Coronary artery (tissue), 2 donors: ENCODE measurements around the gene NHEJ1.

ENCODE experiments used
- DNase-seq: peaks from one replicate; pipeline ENCODE4 v3.0.0-alpha.2; 2017; ENCODE audit warnings: low spot score
- H3K27ac ChIP-seq, 2 donors: fragments of 200-600 bp; sonication (generic); one replicate each; pipeline ENCODE4 v1.5.1; 2016 to 2019
- H3K4me3 ChIP-seq: fragments of 200-600 bp; sonication (generic); 2 replicates; pipeline ENCODE4 v1.5.1; 2016; ENCODE audit warnings: mild to moderate bottlenecking, moderate library complexity
- TF ChIP-seq, protein P1 (sequence below): fragments of 200-600 bp; sonication (generic); IDR thresholded peaks from one replicate; pipeline ENCODE4 v1.5.1; 2019; ENCODE audit warnings: antibody characterized with exemption

The NHEJ1 gene

GRCh38 chr2:219058541-219059374 is 101.9 kb downstream of the NHEJ1 start:
- TF ChIP-seq, protein P1, sequence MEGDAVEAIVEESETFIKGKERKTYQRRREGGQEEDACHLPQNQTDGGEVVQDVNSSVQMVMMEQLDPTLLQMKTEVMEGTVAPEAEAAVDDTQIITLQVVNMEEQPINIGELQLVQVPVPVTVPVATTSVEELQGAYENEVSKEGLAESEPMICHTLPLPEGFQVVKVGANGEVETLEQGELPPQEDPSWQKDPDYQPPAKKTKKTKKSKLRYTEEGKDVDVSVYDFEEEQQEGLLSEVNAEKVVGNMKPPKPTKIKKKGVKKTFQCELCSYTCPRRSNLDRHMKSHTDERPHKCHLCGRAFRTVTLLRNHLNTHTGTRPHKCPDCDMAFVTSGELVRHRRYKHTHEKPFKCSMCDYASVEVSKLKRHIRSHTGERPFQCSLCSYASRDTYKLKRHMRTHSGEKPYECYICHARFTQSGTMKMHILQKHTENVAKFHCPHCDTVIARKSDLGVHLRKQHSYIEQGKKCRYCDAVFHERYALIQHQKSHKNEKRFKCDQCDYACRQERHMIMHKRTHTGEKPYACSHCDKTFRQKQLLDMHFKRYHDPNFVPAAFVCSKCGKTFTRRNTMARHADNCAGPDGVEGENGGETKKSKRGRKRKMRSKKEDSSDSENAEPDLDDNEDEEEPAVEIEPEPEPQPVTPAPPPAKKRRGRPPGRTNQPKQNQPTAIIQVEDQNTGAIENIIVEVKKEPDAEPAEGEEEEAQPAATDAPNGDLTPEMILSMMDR: no peak
- no peak for DNase-seq
- peak overlapping the region; percentile 64 for H3K4me3 ChIP-seq
- peak overlapping the region in 1 of 2 donors; percentile 23 for H3K27ac ChIP-seq

DNA sequence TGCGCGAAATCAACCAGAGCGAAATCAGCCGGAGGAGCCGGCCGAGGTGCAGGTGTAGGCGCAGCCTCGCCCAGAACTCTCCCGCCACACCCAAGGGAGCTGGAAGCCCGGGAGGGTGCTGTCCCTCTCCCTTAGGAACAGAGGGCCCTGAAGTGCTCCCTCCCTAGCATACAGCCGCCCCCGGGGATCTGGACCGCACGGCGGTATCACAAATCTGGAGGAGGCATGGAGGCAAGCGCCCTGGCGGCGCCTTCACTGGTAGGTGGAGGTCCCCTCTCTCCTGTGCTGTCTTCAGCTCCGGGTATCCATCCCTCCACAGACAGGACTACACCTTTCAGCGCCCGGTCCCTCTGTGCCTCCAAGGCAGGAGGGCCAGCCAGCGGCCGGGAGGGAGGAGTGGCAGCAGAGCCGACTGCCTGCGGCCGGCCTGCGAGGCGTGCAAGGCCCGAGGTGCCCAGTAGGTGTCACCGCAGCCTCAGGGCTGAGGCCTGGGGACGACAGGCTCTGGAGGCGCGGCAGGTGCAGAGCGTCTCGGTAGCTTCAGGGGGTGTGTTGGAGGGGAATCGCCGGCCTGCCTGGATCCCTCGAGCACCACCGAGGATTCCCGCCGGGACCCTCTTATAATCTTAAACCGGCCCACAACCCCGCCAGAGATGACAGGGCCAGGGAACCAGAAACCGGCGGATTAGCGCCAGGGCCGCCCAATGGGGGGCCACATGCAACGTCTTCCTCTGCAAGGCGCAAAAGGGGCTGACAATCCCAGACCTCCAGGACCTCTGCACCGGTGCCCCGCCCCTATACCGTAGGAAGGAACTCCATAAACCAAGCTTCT is 102.7 kb downstream of the NHEJ1 start:
- H3K4me3 ChIP-seq: peak overlapping the region; percentile 64
- TF ChIP-seq, protein P1: peak; percentile 89
- DNase-seq: peak; percentile 81
- no peak overlapping the region for H3K27ac ChIP-seq

- TF ChIP-seq, protein P1: no peak
- no peak overlapping the region for H3K27ac ChIP-seq
- no peak for DNase-seq
- no peak overlapping the region for H3K4me3 ChIP-seq
These were observed 103.5 kb downstream of the NHEJ1 start for GRCh38 chr2:219056896-219057708.

- no peak overlapping the region for H3K4me3 ChIP-seq
- H3K27ac ChIP-seq: no peak overlapping the region
- TF ChIP-seq, protein P1: no peak
- DNase-seq: no peak
These were observed 104.3 kb downstream of the NHEJ1 start for GRCh38 chr2:219056176-219056895.

DNA sequence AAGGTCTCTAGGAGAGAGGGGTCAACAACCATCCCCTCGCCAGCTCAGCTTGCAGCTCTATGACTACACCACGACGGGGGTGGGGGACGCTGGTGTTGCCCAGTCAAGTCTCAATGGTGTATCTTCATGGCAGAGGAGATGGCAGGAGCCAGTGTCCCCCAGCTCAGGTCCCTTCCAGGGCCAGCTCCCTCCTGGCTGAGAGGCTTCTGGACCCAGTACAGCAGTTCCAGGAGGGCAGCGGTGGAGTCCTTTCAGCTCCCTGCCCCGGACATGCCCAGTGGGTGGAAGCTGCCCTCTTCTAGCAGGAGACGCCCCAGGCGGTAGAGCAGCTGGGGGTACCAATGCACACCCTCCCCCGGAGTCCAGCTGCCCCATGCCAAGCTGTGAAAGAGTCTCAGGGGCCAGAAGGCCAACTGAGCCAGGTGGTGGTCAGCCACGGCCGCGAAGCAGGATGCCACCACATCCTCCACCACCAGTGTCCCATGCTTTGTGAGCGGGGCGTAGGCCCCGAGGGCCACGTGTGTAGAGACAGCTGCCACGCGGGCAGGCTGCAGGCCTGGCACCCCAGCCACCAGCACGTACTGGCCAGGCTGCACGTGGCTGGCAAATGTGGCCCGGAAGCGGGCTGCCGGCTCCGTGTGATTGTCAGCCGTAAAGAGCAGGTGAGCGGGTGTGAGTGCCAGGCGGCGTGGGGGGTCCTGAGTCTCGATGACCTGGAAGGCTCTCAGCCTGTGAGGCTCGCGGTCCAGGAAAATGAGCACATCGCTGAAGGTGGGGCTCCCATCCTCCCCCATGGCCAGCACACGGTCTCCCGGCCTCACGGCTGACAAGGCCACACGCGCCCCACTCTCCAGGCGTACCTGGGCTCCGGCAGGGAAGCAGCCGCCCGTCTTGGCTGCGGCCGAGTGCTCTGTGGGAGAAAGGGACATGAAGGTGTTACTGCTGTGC is 105.4 kb downstream of the NHEJ1 start:
- TF ChIP-seq, protein P1: no peak
- DNase-seq: no peak
- no peak overlapping the region for H3K4me3 ChIP-seq
- H3K27ac ChIP-seq: no peak overlapping the region
